GM18858 (cell line): ENCODE data around the gene MAP1B.

Experiments used
- ATAC-seq: cut with Tn5 transposase; IDR thresholded peaks from one replicate; pipeline ENCODE4 v1.9.1; 2021; ENCODE audit not compliant: unreplicated experiment

Gene MAP1B

DNA sequence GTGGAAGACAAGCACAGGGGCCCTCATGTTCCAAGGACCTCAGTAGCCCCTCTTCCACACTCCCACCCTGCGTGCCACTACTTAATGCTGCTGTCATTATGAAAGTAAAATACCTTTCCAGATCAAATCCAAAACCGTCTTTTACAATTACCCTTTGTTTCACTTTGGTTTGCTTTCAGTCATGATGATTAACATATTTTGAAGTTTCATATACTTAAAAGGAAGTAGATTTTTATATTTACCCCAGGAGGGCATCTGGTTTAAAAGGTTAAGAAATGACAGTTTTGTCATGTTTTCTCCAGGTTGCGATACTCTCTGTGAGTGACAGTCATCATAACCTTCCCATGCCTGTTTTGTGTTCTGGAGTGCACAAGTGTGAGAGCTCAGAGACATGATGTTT is 13.5 kb upstream of the MAP1B start:
- ATAC-seq: no peak

DNA sequence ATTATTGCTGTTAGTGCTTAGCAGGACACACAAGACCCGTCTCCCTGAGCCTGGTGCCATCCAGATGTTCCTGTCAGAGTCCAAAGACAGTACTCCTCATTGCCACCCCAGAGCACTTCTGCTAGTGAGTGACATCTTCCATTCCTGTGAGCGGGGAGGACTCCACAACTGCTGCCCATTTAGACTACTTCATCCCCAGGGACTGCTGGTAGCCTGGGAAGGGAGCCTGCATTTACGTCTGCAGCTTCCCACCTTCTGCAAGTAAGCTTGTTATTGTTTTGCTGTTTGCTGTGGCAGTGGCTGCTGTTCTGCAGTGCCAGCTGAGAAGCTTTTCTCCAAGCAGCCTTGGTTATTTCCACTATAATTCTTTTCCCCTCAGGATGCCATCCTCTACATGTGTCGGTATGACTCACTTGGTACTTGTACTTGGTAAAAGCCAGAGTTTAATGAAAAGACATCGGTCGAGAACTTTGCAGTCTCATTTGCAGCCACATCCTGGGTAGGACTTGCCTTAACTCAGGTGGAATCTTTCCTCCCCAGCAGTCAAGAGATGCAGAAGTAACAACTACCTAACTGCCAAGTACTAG is 10.6 kb upstream of the MAP1B start:
- no peak for ATAC-seq

DNA sequence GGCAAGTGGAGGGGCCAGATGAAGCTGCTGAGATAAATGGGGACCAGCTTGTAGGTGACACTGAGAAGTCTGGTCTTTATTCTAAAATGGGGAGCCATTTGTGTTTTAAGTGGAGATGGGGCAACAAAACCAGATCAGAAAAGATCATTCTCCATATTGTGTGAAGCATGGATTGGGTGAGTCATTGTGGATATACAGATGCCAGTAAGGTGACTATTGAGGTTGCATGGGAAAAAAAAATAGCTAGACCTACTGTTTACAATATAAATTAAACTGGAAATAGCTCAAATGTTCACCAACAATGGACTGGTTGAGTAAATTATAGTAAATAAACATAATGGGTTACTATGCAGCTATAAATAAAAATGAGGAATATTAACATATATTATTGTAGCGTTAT is 5.4 kb upstream of the MAP1B start:
- ATAC-seq: no peak

DNA sequence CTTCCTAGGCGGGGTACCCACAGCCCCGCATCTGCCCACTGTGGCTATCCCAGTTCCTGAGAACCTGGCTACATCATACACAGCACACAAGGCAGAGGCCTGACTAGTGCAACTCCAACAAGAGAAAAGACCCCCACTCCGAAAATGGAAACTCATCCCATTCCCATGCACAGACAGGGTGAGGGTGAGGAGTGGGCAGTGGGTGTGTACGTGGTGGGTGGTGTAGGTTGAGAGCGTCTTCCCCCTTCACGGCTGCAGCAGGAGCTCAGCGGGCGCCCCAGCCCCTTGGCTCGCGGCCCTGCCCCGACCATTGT is 501 bp upstream of the MAP1B start:
- no peak for ATAC-seq

DNA sequence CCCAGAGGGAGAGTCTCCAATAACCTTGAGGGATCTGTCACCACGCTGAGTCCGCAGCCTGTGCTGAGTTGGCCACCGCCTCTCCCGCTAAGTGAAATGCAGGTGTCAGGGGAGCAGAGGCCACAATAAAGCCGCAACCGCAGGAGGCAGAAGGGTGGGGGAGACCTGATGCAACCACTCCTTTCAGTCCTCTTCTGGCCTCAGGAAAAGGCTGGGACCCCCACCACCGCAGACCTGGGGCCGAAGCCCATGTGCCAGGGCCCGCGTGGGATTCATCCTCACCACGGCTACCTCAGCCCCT is 576 bp downstream of the MAP1B start:
- no peak for ATAC-seq

DNA sequence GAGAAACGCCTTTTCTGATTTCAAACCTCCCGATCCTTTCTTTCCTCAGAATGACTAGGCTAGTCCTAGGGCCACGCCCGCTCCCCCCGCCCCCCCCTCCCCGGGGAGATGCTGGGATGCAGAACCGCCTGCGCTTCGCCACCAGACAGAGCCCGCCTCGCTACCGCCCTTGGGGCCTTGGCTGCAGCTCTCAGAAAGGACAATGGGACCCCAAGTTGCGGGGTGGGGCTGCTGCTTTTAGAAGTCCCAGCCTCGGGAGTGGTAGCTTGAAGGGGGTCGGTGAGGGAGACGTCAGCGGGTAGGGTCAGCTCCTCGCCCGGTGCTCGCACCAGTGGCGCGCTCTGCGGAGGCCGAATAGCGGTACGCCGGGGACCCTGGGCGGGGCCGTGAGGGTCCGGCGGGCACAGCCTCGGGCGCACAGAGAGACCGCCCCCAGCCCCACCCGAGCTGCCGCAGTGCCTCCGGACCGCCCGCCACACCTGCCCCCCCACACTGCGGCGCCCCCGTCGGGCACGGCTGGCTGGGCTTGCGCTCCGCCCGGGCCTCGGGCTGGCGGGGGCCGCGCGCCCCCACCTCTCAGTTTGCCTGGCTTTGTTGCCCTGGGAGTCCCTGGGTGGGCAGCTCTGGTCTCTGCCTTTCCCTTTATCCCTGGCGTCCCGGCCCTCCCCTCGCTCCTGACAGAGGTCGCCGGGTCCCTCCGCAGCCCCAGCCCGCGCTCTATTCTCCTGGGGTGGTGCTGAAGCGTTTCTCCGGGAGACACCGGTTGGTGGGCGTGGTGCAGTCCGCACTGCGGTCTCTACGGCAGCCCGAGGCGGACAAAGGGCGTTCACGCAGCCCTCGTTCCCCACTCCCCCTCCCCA is 1.2 kb downstream of the MAP1B start:
- no peak for ATAC-seq

DNA sequence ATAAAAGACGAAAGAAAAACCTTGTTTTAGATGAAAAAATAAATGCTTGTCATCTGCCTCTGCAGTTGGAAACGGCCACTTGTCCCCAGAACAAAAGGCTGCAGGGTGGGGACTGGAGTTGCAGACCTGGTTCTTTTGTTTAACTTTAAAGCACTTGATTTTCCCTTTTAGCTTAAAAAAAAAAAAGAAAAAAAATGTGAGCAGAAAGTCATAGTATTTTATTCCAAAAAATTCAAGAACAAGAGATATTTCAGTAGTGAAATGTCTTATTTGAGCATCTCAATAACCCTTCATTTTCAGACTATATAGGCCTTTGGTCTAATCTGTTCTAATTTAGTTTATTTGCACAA is 1.8 kb downstream of the MAP1B start:
- no peak for ATAC-seq

DNA sequence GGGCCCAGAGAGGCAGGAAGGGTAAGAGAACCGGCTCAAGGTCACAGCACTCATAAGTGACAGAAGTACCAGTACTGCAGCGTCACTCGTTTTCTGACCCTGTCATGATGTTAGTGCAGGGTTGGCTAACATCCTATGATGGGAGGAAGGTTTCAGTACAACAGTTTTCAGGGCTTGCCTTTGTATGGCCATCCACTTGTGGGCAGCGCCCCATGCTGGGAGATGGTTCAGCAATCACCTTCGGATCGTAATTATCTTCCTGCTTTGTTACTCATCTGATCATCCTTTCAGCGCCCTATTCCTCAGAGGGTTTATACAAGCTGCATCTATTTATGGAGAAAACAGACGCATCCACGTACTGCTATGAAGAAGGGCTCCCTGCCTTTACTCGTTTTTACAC is 2.4 kb downstream of the MAP1B start:
- ATAC-seq: no peak

DNA sequence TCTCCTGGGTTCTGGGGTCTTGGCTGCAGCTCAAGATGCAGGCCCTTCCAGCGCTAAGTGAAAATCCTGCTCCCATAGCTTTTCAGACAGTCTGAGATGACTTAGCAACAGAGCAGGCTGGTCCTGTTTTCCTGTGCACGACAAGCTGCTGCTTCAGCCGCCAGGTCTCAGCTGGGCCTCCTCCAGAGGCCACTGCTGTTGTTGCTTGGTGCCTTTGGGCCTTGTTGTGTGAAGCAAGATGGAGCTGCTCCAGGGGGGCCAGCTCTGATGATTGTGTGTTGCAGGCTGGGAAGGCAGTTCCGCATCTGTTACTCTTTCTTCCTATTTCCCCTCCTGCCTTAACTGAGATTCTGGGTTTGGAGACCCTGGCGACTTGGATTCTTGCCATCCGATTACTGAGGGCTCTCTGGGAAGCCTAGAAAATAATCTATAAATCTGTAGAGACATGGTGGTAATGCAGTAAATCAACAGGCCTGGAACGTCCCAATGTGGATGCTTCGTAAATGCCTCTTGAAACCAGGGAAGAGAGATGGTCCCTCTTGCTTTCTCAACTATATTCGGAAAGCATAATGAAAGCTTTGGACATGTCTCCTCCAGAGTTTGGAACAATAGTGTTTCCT is 3.2 kb downstream of the MAP1B start:
- ATAC-seq: no peak

DNA sequence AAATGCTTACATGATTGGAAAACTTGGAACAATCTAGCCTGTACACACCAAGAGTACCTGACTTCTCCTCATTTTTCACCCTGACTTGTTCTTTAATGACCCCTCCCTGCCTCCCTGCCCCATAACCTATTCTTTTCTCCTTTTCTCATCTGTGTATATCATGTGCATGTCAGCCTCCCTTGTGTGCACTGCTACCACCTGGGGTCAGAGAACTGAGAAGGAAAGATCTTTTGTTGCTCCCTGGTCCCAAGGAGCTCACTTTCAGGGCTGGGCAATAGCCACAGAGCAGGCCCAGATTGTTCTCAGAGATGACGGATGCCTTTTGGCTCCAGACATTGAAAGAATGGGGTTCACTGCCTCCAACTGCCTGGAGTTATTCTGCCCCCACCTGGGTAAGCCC is 5.1 kb downstream of the MAP1B start:
- ATAC-seq: no peak

DNA sequence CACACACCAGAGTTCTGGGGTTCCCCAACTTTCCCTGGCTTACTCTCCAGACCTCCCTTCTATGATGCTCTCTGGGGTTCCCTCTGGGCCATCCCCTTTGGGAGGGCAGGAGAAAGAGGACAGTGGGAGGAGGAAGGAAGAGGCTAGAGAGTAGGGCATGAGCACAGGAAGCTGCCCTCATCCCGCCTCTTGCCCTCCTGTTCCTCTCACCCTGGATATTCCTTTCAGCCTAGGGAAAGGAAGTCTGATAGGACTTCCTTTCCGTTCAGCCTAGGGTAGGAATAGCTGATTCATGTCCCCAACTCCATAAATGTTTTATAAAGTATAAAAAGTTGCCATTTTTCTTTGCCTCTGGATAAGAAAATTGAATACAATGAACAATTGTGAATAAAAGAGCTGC is 7.4 kb downstream of the MAP1B start:
- no peak for ATAC-seq

DNA sequence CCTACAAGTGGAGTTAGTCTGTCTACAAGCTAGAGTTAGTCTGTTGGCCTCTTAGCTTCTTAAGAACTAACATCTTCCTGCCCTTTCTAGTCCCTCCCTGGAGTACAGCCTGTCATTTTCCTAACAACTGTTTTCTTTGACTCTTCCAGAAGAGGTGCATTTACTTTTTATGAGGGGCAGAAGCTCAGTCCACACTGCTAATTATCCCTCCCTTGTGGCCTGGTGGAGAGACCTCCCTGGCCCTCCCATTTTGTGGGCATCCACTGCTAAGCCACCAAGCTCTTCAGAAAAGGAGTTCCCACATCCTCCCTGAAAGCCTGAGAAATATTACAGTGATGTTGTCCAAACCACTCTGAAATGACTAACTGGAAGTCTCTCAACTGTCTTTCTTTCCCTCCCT is 8.0 kb downstream of the MAP1B start:
- ATAC-seq: no peak

DNA sequence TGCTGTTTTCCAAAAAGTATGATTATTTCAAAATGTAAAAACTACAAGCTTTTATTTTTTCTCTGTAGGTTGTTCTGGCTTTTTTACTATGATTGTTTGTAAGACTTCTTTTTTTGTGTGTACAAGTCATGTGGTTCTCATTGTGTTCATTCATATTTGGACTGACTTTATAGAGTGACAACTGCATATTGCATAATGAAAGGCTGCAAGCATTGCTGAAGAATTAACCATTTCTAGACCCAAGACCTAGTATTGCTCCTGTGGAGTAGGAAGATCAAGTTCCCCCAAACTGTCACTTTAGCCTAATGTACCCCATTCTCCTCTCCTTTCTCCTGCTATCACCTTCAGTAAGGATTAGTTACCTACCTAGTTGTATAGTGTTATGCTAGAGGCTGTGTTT is 10.0 kb downstream of the MAP1B start:
- no peak for ATAC-seq

DNA sequence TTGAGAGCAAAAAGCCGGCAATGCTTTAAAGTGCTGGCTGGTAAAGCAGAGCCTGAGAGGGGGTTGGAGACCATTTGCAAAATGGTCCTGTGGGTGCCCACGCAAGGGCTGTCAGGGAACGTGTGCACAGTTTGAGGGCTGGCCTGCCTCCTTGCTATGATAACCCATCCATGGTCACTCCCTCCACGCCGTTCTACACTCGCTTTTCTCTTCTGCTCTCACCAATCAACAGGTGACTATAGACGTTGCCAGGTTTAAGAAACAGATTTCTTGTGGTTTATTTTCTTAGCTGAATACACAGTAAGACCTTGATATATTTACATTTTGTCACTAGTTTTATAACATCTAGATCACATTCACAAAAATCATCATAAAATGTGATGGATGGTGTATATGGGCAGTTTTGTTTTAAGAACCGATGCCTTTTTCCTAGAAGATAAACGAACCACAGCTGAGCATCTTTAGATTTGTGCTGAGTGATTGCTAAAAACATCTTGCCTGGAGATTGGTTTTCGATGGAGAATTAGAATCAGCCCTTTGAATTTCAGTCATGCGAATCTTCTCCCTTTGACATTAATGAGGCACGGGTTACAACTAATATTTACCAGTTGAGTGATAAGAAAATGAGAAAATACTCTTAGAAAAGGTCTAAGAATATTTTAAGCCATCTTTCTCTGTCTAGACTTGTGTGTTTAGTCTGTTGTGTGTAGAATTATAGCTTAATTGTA is 13.9 kb downstream of the MAP1B start:
- ATAC-seq: no peak

DNA sequence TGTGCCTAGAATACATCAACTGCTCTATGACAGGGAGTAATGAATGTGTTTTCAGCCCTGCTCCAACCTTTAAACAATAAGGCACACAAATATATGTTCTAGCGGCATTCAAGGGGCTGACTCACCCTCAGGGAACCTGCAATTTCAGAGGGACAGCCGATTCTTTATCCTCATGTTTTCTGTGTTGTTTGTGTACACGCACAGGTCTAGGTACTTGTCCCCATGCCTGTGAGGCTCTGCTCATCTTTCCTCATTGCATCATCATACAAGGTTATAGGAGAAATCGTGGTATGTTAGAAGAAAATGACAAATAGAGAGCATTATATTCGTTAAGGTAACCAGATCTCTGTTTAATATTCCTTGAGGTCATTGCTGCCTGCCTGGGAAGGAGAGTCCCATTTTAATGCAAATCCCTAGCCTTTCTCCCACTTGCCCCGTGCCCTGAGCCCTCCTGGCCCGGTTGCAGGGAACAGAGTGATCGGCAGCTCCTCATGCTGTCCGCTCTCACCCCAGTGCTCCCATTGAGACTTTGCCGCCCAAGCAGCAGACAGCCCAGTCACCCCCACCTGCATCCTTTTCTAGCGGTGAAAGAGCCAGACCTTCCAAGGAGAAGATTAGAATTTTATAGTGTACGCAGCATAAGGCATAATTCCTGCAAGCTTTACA is 14.6 kb downstream of the MAP1B start:
- ATAC-seq: no peak

DNA sequence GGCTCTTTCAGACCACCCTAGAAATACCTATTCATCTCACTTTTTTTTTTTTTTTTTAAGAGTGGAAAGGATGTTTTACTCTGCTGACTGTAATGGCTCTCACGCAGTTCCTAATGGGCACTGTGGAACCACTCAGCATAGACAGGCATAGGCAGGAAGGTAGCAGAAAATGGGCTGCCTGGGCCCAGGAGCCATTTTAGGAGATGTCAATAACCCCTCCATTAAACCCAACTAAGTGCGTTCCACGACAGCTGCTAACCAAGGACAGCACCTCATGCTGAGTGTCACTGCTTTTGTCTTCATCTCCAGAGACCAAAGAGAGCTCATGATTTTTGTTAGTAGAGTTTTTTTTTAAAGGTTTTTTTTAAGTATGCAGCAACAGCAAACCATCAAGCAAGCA is 15.3 kb downstream of the MAP1B start:
- no peak for ATAC-seq

DNA sequence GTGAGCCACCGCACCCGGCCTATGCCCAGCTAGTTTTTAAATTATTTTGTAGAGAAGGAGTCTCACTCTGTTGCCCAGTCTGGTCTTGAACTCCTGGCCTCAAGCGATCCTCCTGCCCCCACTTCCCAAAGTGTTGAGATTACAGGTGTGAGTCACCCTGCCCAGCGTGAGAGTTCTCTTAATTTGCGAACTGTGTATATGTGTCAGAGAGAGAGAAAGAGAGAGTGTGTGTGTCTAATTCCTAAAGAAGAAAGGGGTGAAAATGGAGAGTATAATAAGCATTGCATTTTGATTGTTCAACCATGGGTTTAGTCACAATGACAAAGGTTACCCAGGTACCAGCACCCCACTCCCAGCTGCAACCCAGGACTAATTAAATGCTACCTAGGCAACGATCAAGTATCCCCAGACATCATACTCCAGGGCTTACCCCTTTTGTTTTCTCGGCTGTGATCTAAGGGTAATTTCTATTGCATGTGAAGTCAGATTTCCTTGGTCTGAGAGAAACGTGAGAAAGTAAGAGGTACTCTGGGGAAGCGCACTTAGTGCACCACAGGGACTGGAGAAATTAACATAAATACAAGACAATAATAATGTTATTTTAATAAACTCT is 16.6 kb downstream of the MAP1B start:
- ATAC-seq: no peak

DNA sequence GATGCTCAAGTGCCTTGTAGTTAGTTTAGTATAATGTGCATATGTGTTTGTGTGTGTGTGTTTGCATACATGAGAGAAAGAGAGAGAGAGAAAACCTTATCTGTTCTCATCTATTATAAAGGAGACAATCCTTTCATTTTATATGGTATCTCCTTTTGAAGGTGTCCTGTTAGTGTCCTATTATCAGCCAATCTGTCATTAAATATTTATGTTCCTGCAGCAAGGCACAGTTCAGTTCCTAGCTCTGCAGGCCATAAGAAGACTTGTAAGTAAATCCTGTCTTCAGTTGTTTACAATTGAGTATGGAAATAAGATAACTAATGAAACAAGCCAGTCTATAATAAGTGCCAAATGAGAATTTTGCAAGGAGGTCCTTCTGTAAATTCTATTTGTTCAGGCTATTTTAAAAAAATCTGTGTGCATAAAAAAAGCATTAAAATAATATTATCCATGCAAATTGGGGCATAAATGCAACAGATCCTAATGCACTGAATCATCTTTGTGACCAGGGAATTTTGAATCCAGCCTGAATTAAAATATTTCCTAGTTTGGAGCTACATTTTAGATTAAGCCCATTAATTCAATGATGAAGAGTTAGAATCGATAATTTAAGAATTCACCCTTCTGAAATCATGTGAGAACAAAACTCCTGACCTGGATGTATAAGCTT is 18.1 kb downstream of the MAP1B start:
- no peak for ATAC-seq

DNA sequence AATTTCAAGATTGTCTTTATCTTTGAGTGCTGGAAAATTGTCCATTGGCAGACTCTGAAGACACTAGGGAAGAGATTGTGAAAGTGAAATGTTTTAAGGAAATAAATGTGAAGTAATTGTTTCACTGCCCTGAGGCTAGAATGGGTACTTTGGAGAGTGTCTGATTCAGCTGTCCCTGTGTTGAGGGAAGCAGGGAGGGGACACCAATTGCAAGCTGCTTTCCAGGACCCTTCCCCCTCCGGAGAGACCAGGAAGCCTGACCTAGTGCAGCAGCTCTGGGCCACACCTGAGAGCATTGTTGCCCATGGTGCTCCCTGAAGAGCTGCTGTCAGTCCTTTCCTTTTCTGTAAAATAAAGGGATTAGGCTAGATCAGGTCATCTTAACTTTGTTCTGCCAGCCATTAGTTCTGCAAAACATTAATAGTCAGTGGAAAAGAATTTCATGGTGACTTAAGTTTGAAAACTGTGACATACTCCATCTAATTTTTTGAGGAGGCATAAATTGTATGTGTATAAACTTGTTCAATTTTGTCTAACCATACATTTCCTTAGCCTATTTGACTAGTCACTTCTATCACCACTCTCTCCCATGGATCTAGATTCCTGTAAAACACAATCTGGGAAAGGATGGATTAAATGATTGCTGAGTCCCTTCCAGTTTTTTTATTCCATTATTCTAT is 18.8 kb downstream of the MAP1B start:
- no peak for ATAC-seq

DNA sequence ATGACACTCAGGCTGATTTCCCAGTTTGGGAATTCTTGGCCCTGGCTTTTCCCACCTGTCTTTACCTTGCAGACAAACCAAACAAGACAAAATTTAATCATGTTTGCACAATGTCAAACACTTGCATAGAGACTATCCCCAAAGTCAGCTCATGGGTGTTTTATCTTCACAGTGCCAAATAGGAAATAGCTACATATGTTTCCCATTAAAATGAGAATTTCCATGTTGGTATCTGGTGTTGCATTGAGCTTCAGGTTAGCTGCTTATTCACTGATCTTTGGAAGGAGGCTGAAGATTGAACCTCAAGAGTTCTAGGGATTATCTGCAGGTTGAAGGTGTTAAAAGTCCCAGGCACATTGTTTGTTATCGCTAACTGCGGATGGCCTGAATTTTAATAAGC is 19.5 kb downstream of the MAP1B start:
- no peak for ATAC-seq
